Fibroblast of lung (primary cell): ENCODE results near the gene RAB8B. TPM values are rescaled to one million over a fixed set of nuclear protein-coding genes. Genes with fewer than 3 reads are reported as not detected.
A peak's percentile ranks its signal among the peaks of the same experiment; 100 is the strongest.

Source experiments
- DNase-seq, 2 donors: peaks; one replicate each; pipeline versions ENCODE4 v3.0.0 to v3.0.0-alpha.2; 2010; ENCODE audit warnings: low read depth in 2 of 2
- H2AFZ ChIP-seq: 2 replicates; pipeline ENCODE4 v1.5.1; 2012; ENCODE audit warnings: low read length, control low read depth, inconsistent platforms
- H3K27ac ChIP-seq: 2 replicates; pipeline ENCODE4 v1.5.1; 2011; ENCODE audit warnings: low read length, control low read depth; ENCODE audit not compliant: insufficient read depth
- H3K27me3 ChIP-seq: 2 replicates; pipeline ENCODE4 v1.5.1; 2011; ENCODE audit warnings: mild to moderate bottlenecking, low read length; ENCODE audit not compliant: control insufficient read depth, insufficient read depth
- H3K36me3 ChIP-seq: 2 replicates; pipeline ENCODE4 v1.5.1; 2011; ENCODE audit warnings: low read length; ENCODE audit not compliant: control insufficient read depth, insufficient read depth
- H3K4me1 ChIP-seq: 2 replicates; pipeline ENCODE4 v1.5.1; 2011; ENCODE audit warnings: low read length; ENCODE audit not compliant: control insufficient read depth, insufficient read depth; ENCODE audit errors: extremely low read depth
- H3K4me2 ChIP-seq: 2 replicates; pipeline ENCODE4 v1.5.1; 2011; ENCODE audit warnings: low read length, control low read depth; ENCODE audit not compliant: insufficient read depth; ENCODE audit errors: extremely low read depth
- H3K4me3 ChIP-seq, 4 experiments: fragments of 200-600 bp in 1 of 4; sonication (generic) in 1 of 4; replicated peaks in 1 of 4; 2 replicates each; pipeline ENCODE4 v1.5.1; 2011 to 2016; ENCODE audit warnings: low read length in 4 of 4, low read depth in 3 of 4, mild to moderate bottlenecking in 3 of 4, control low read depth in 2 of 4, inconsistent platforms in 1 of 4, mixed read lengths in 1 of 4; ENCODE audit not compliant: insufficient read depth in 1 of 4; ENCODE audit errors: control extremely low read depth in 1 of 4
- H3K79me2 ChIP-seq: 2 replicates; pipeline ENCODE4 v1.5.1; 2012; ENCODE audit warnings: mild to moderate bottlenecking, low read length, inconsistent platforms; ENCODE audit not compliant: control insufficient read depth, insufficient read depth
- H3K9ac ChIP-seq: 2 replicates; pipeline ENCODE4 v1.5.1; 2011; ENCODE audit warnings: mild to moderate bottlenecking, low read length, control low read depth; ENCODE audit not compliant: insufficient read depth
- H3K9me3 ChIP-seq: 2 replicates; pipeline ENCODE4 v1.5.1; 2012; ENCODE audit warnings: low read depth, low read length; ENCODE audit not compliant: control insufficient read depth, insufficient read depth
- H4K20me1 ChIP-seq: 2 replicates; pipeline ENCODE4 v1.5.1; 2011; ENCODE audit warnings: low read length; ENCODE audit not compliant: control insufficient read depth, insufficient read depth; ENCODE audit errors: extremely low read depth
- CTCF ChIP-seq, 2 donors: IDR thresholded peaks in 1 of 2; conservative IDR thresholded peaks in 1 of 2; 1 replicate in 1 of 2; 2 replicates in 1 of 2; pipeline ENCODE4 v1.5.1; 2011 to 2012; ENCODE audit warnings: low read length in 2 of 2, control low read depth in 1 of 2, inconsistent platforms in 1 of 2, low read depth in 1 of 2, mild to moderate bottlenecking in 1 of 2
- EZH2 ChIP-seq: IDR thresholded peaks from 2 replicates; pipeline ENCODE4 v1.5.1; 2012; ENCODE audit warnings: low read length, control low read depth, mild to moderate bottlenecking; ENCODE audit errors: missing control alignments
- polyA plus RNA-seq, 2 donors: library from polyadenylated mRNA; depleted of rRNA in 1 of 2; stranded (reverse) in 1 of 2; unstranded in 1 of 2; fragments of >200 nt; gene quantifications; 2 replicates each; pipeline ENCODE4 v1.2.1, GENCODE V29; 2011 to 2012; ENCODE audit warnings: missing spikeins in 1 of 2
- total RNA-seq: library from RNA; depleted of rRNA; stranded (reverse); fragments of >200 nt; gene quantifications from 2 replicates; pipeline ENCODE4 v1.2.1, GENCODE V29; 2014

Gene RAB8B
- total and polyA plus RNA-seq, 2 donors (not counting 1 experiment from before 2014, with no cell fraction given) = 107 to 111 TPM

- DNase-seq = no peak
- no peaks in the 10 kb centered on the region for H4K20me1 ChIP-seq
- no peak overlapping the region for H3K4me2 ChIP-seq
- no peak overlapping the region for H3K27ac ChIP-seq
- no peak overlapping the region for H3K9ac ChIP-seq
- no peaks in the 10 kb centered on the region for H3K27me3 ChIP-seq
- H2AFZ ChIP-seq = no peak overlapping the region
- no peak overlapping the region for H3K4me3 ChIP-seq
- peaks cover 2% of the 10 kb centered on the region for H3K4me1 ChIP-seq
- peaks cover 1% of the 10 kb centered on the region for H3K79me2 ChIP-seq
- H3K36me3 ChIP-seq = no peaks in the 10 kb centered on the region
- H3K9me3 ChIP-seq = no peaks in the 10 kb centered on the region
- no peak for TF ChIP-seq EZH2
- no peak for TF ChIP-seq CTCF (conservative IDR thresholded peaks at IDR 0.05 in 1 of 2, IDR thresholded peaks at IDR 0.05 in 1 of 2; ENCODE audit: low read depth in 1 of 2, low read length in 2 of 2)
Measured at GRCh38 chr15:63283126-63283525, 93.7 kb downstream of the RAB8B start.

GRCh38 chr15:63284335-63284734 is 94.9 kb downstream of the RAB8B start:
- Histone ChIP-seq H3K79me2 (no peaks in the 10 kb centered on the region), H2AFZ (no peak overlapping the region), H3K27me3 (no peaks in the 10 kb centered on the region), H3K27ac (no peak overlapping the region), H3K4me3 (no peak overlapping the region), H3K9me3 (no peaks in the 10 kb centered on the region), H4K20me1 (no peaks in the 10 kb centered on the region), H3K4me1 (no peaks in the 10 kb centered on the region), H3K4me2 (no peak overlapping the region), H3K36me3 (no peaks in the 10 kb centered on the region), H3K9ac (no peak overlapping the region)
- TF ChIP-seq EZH2 (no peak), CTCF (conservative IDR thresholded peaks at IDR 0.05 in 1 of 2, IDR thresholded peaks at IDR 0.05 in 1 of 2; ENCODE audit: low read depth in 1 of 2, low read length in 2 of 2) (no peak)
- no peak for DNase-seq

- Histone ChIP-seq H3K4me1 (peaks cover 4% of the 10 kb centered on the region), H2AFZ (no peak overlapping the region), H3K27ac (no peak overlapping the region), H3K4me3 (no peak overlapping the region), H3K36me3 (no peaks in the 10 kb centered on the region), H3K27me3 (no peaks in the 10 kb centered on the region), H3K9ac (no peak overlapping the region), H3K9me3 (no peaks in the 10 kb centered on the region), H3K79me2 (no peaks in the 10 kb centered on the region), H4K20me1 (no peaks in the 10 kb centered on the region), H3K4me2 (no peak overlapping the region)
- DNase-seq = peak; percentile 24 to 33
- TF ChIP-seq CTCF (conservative IDR thresholded peaks at IDR 0.05 in 1 of 2, IDR thresholded peaks at IDR 0.05 in 1 of 2; ENCODE audit: low read depth in 1 of 2, low read length in 2 of 2) (no peak), EZH2 (no peak)
Measured at GRCh38 chr15:63287109-63287508, 97.7 kb downstream of the RAB8B start.
